Keratinocyte (primary cell): ENCODE data around the gene NDOR1. TPM values are rescaled to one million over a fixed set of nuclear protein-coding genes. Genes with fewer than 3 reads are reported as not detected.
"Not testable (repeated sequence)": the region's sequence is repeated elsewhere in the genome, so short reads cannot be mapped to it uniquely, and the experiment has no call there.

Experiments
- DNase-seq: peaks from one replicate; pipeline ENCODE4 v3.0.0-alpha.2; 2011; ENCODE audit warnings: low read depth, missing footprints, low spot score
- FAIRE-seq: peaks from 2 replicates; lab custom pipeline; 2011; peaks lifted over from hg19 to GRCh38; lab: Jason Lieb, UNC
- H2AFZ ChIP-seq: 2 replicates; pipeline ENCODE4 v1.6.0; 2012; ENCODE audit warnings: low read length, control low read depth, inconsistent platforms; ENCODE audit not compliant: control insufficient read depth
- H3K27ac ChIP-seq: 2 replicates; pipeline ENCODE4 v1.5.1; 2011; ENCODE audit warnings: low read length; ENCODE audit not compliant: control insufficient read depth, insufficient read depth
- H3K27me3 ChIP-seq: 3 replicates; pipeline ENCODE4 v1.6.0; 2011; ENCODE audit warnings: low read length; ENCODE audit not compliant: control insufficient read depth, insufficient read depth; ENCODE audit errors: extremely low read depth
- H3K36me3 ChIP-seq, 2 experiments: 2 replicates in 1 of 2; 3 replicates in 1 of 2; pipeline ENCODE4 v1.5.1; 2011; ENCODE audit warnings: low read length in 2 of 2, mild to moderate bottlenecking in 1 of 2; ENCODE audit not compliant: control insufficient read depth in 2 of 2, insufficient read depth in 2 of 2; ENCODE audit errors: extremely low read depth in 1 of 2
- H3K4me1 ChIP-seq: 3 replicates; pipeline ENCODE4 v1.5.1; 2011; ENCODE audit warnings: low read length; ENCODE audit not compliant: control insufficient read depth, insufficient read depth; ENCODE audit errors: extremely low read depth
- H3K4me2 ChIP-seq: 3 replicates; pipeline ENCODE4 v1.6.0; 2011; ENCODE audit warnings: low read depth, low read length; ENCODE audit not compliant: control insufficient read depth, insufficient read depth; ENCODE audit errors: extremely low read depth
- H3K4me3 ChIP-seq, 3 experiments: fragments of 200-600 bp in 1 of 3; sonication (generic) in 1 of 3; 2 replicates in 2 of 3; 3 replicates in 1 of 3; pipeline ENCODE4 v1.5.1; 2011 to 2016; ENCODE audit warnings: low read length in 3 of 3, mild to moderate bottlenecking in 3 of 3, control low read depth in 2 of 3, inconsistent platforms in 1 of 3, low read depth in 1 of 3, mixed read lengths in 1 of 3, mixed run types in 1 of 3, moderate library complexity in 1 of 3; ENCODE audit not compliant: control insufficient read depth in 2 of 3, insufficient read depth in 2 of 3; ENCODE audit errors: extremely low read depth in 1 of 3
- H3K79me2 ChIP-seq: 2 replicates; pipeline ENCODE4 v1.6.0; 2012; ENCODE audit warnings: low read length; ENCODE audit not compliant: control insufficient read depth, insufficient read depth
- H3K9ac ChIP-seq: 3 replicates; pipeline ENCODE4 v1.6.0; 2011; ENCODE audit warnings: low read length; ENCODE audit not compliant: control insufficient read depth, insufficient read depth; ENCODE audit errors: extremely low read depth
- H3K9me1 ChIP-seq: 3 replicates; pipeline ENCODE4 v1.6.0; 2011; ENCODE audit warnings: low read length; ENCODE audit not compliant: control insufficient read depth, insufficient read depth; ENCODE audit errors: extremely low read depth
- H3K9me3 ChIP-seq: 2 replicates; pipeline ENCODE4 v1.5.1; 2012; ENCODE audit warnings: low read depth, low read length; ENCODE audit not compliant: control insufficient read depth
- H4K20me1 ChIP-seq: 3 replicates; pipeline ENCODE4 v1.6.0; 2011; ENCODE audit warnings: low read length; ENCODE audit not compliant: control insufficient read depth, insufficient read depth; ENCODE audit errors: extremely low read depth
- CTCF ChIP-seq, 3 experiments: IDR thresholded peaks in 1 of 3; conservative IDR thresholded peaks in 1 of 3; optimal IDR thresholded peaks in 1 of 3; 2 replicates in 2 of 3; 3 replicates in 1 of 3; pipeline versions ENCODE3 to v1.5.1; 2011; ENCODE audit warnings: low read length in 3 of 3, mild to moderate bottlenecking in 3 of 3, moderate library complexity in 2 of 3, control low read depth in 1 of 3, inconsistent platforms in 1 of 3; ENCODE audit not compliant: insufficient read depth in 2 of 3; ENCODE audit errors: extremely low read depth in 1 of 3
- EZH2 ChIP-seq: IDR thresholded peaks from one replicate; pipeline ENCODE4 v1.6.1; 2012; ENCODE audit warnings: inconsistent platforms, mild to moderate bottlenecking, low read length, moderate library complexity
- dilution Hi-C: fragments of 300-500 bp; cut with MboI; formaldehyde crosslinking; loops from one replicate; pipeline ENCODE4 v1.7.0; 2020; ENCODE audit warnings: low sequenced_read_pairs; ENCODE audit not compliant: extremely low pct_ligation_motif_present
- polyA plus RNA-seq, 5 experiments: library from polyadenylated mRNA; depleted of rRNA in 3 of 5; stranded (reverse) in 3 of 5; stranded (forward) in 1 of 5; unstranded in 1 of 5; fragments of >200 nt; gene quantifications; 1 replicate in 1 of 5; 2 replicates in 3 of 5; 3 replicates in 1 of 5; pipeline versions ENCODE4 v1.2.1 to v1.2.3, GENCODE V29; 2011 to 2012; ENCODE audit warnings: missing spikeins in 2 of 5, low read depth in 1 of 5, low replicate concordance in 1 of 5

NDOR1 gene
- polyA plus RNA-seq, 1 donor (not counting 4 experiments of a cell fraction or from before 2014, with no cell fraction given) = 3.9 TPM

- Histone ChIP-seq H2AFZ (no peak overlapping the region), H4K20me1 (peaks cover 4% of the 10 kb centered on the region), H3K4me3 (no peak overlapping the region), H3K9me3 (no peaks in the 10 kb centered on the region), H3K4me1 (no peaks in the 10 kb centered on the region), H3K27ac (no peak overlapping the region), H3K36me3 (peaks cover 1 to 8% of the 10 kb centered on the region in 2 experiments), H3K4me2 (no peak overlapping the region), H3K9ac (no peak overlapping the region), H3K79me2 (peaks cover 14% of the 10 kb centered on the region), H3K27me3 (peaks cover 12% of the 10 kb centered on the region), H3K9me1 (no peaks in the 10 kb centered on the region)
- TF ChIP-seq CTCF (optimal IDR thresholded peaks at IDR 0.05 in 1 of 3, IDR thresholded peaks at IDR 0.05 in 1 of 3, conservative IDR thresholded peaks at IDR 0.05 in 1 of 3; ENCODE audit: extremely low read depth in 1 of 3, insufficient read depth in 2 of 3, low read length in 3 of 3) = no peak
- TF ChIP-seq EZH2 = no peak
- no peak for DNase-seq
- dilution Hi-C loops = no loop called here
- no peak for FAIRE-seq
Observed at GRCh38 chr9:137236936-137237421, 31.5 kb downstream of the NDOR1 start.

DNA sequence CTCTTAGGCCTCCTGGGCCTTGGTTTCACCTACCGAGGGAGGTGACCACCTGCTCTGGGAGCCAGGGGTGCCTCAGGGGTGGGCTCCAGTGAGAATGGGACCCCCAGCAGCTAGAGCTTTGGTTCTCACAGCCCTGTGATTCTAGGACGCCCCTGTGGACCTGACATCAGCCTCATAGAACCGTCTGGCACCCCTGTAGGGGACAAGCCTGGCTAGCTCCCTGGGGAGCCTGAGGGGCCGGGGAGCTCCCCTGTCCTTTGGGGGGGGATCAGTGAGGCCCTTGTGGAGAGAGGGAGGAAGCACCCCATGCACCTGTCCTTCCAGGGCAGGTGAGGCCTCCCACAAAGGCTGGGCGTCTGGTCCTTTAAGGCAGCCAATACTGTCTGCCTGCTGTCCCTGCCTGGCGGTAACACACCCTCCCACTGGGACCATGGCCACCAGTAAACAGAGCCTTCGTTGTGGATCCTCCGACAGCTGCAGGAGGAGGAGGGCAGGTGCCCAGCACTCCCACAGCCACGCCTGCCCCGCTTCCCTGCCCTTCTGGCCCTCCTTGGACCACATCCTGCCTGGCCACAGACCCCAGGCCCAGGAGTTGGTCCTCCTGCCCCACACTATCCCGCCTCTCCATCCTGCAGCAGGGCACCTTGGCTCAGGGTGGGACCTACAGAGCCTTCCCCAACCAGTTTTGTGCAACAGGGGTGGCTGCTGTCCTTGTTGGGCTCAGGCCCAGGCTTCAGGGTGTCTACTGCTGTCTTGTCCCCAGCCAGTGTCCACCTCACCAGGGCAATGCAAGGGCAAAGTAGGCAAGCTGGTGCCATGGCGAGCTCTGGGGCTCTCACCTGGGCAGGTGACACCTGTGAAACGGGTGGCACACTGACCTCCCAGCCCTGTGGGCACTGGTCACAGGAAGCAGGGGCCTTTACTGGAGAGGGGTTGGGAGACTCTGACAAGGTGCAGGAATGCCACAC is 32.5 kb downstream of the NDOR1 start:
- H3K9ac ChIP-seq = no peak overlapping the region
- no peak for TF ChIP-seq EZH2
- TF ChIP-seq CTCF (optimal IDR thresholded peaks at IDR 0.05 in 1 of 3, IDR thresholded peaks at IDR 0.05 in 1 of 3, conservative IDR thresholded peaks at IDR 0.05 in 1 of 3; ENCODE audit: extremely low read depth in 1 of 3, insufficient read depth in 2 of 3, low read length in 3 of 3) = no peak
- no peak overlapping the region for H3K27ac ChIP-seq

GRCh38 chr9:137239541-137240200 is 34.2 kb downstream of the NDOR1 start:
- H3K9me1 ChIP-seq, H3K9me3 ChIP-seq, FAIRE-seq, DNase-seq, H3K27me3 ChIP-seq, H2AFZ ChIP-seq, dilution Hi-C loops: not testable (repeated sequence)
- Histone ChIP-seq H3K4me1 (peaks cover 24% of the 10 kb centered on the region), H3K4me2 (peak overlapping the region; percentile 82), H3K79me2 (peaks cover 33% of the 10 kb centered on the region), H3K36me3 (peaks cover 11 to 26% of the 10 kb centered on the region in 2 experiments), H3K9ac (peak overlapping the region; percentile 92), H4K20me1 (peaks cover 28% of the 10 kb centered on the region), H3K4me3 (peak overlapping the region; percentile 77 to 85 (median 80)), H3K27ac (peak overlapping the region; percentile 90)

More for the DNA sequence above, 32.5 kb downstream of the NDOR1 start:
- Histone ChIP-seq H3K9me3 (no peaks in the 10 kb centered on the region), H3K4me3 (no peak overlapping the region), H3K9me1 (no peaks in the 10 kb centered on the region), H3K36me3 (peaks cover 8 to 15% of the 10 kb centered on the region in 2 experiments), H3K4me2 (no peak overlapping the region), H3K4me1 (peaks cover 7% of the 10 kb centered on the region), H3K27me3 (peaks cover 9% of the 10 kb centered on the region), H3K79me2 (peaks cover 24% of the 10 kb centered on the region), H2AFZ (no peak overlapping the region), H4K20me1 (peaks cover 15% of the 10 kb centered on the region)
- DNase-seq (no peak), FAIRE-seq (no peak)
- dilution Hi-C loops = no loop called here
